Occipital lobe (tissue), 2 donors: ENCODE results near the gene GRIK1. TPM values are rescaled to one million over a fixed set of nuclear protein-coding genes. Genes with fewer than 3 reads are reported as not detected.
"Not testable (repeated sequence)": the region's sequence is repeated elsewhere in the genome, so short reads cannot be mapped to it uniquely, and the experiment has no call there.

Source experiments
- DNase-seq: peaks from one replicate; lab custom pipeline; 2025; lab: John Stamatoyannopoulos, UW
- total RNA-seq: library from RNA; depleted of rRNA; stranded (reverse); fragments of >200 nt; gene quantifications from one replicate; pipeline ENCODE4 v1.2.3, GENCODE V29; 2014

The GRIK1 gene
- total RNA-seq, 1 donor from 2014 or later: 7.5 TPM

DNA sequence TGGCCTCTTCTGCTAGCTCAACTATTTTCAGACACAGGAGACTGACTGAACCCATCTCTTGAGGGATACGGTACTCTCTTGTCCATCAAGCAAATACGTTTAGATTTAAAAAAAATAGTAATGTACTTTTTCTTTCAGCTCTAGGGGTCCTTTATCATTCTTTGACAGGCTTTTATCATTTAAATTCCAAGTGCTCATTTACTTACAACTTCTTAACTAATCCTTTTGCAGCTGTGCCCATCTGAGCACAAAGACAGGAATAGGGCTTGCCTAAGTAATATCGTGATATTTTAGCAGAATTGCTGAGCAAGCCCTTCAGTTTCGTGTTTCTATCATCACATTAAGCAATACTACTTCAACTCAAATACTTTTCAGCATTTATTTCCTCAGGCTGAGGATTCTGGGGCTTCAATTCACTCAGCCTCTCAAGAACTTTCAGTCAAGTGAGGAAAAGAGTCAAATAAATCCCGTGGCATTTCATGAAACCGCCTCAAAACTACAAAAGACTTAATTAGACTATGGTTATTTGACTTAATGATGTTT, 323.5 kb downstream of the GRIK1 start:
- no peak for DNase-seq

DNA sequence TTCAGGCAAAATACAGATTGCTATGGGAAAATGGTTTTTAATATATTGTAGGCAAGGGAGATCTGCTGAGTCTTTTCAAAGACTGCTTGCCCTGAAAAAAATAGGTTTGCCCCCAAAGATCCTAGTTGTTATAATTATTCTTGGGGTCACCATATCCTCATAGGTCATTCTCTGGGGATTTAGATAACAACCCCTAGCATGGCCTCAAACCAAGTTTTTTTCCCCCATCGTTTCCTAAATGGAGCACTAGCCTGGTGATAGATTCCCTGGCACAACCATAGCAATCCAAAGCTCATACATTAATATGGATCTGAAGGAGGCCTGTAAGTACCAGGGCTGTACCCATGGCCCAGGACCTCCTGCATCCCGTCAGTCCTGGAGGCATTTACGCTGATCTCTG, 325.9 kb downstream of the GRIK1 start:
- no peak for DNase-seq

DNA sequence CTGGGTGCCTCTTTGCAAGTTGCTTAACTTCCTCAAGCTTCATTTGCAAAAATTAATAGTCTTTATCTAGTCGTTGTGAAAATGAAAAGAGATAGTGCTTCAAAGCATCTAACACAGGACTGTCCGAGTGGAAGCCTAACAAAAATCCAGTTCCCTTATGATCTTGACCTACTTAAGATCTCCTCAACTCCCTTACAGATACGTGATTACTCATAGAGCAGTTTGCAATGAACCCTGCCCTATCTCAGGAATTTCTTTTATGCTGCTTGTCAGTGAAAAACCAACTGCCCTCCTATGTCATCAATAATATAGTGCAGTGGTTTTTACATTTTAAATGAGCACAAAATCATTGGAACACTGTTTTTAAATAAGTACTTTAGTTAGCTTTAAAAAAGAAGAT, 326.8 kb downstream of the GRIK1 start:
- DNase-seq: no peak

DNA sequence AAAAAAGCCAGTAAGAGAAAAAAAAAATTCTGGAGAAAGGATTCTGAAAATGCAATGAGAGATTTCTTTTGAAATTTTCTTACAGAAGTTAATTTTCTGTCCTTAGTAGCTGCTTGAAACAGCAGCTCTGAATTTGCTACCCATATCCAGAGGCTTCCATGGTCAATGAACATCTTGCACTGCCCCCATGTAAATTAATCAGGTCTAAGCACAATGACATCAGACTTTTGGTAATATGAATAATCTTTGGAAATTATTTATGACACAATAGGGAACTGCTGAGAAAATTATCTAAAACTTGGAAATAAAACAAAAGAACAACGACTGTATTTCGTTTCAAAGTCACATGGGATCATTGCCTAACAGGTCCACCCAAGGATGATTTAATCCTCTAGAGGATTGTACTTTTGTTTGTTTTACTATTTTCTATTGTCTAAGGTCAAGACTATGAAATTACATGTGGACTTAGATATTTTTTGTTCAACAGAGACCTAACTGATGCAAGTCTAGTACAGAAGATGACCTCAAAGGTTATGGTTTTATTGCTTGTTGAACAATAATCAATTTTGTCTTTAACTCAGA, 328.9 kb downstream of the GRIK1 start:
- DNase-seq: no peak

DNA sequence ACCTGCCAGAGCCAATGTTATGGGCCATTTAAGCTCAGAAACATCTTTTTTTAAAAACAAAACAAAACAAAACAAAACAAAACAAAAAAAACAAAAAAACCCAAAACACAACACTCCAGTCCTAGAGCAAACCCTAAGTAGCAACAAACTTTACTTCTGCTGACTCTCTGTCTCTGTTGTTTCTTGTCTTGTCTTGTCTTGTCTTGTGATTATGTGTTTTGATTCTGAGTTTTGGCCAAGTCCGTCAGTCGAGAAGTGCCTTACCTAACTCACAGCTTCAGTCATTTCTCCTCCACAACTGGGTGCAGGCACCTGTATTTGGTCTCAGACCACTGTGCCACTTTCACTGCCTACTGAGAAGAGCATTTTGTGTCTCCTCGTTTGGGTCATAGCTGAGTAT, 333.2 kb downstream of the GRIK1 start:
- DNase-seq: no peak

DNA sequence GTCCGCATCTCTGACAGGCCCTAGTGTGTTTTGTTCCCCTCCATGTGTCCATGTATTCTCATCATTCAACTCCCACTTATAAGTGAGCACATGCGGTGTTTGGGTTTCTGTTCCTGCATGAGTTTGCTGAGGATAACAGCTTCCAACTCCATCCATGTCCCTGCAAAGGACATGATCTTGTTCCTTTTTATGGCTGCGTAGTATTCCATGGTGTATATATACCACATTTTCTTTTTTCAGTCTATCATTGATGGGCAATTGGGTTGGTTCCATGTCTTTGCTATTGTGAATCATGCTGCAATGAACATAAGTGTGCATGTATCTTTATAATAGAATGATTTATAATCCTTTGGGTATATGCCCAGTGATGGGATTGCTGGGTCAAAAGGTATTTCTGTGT, 334.6 kb downstream of the GRIK1 start:
- DNase-seq: not testable (repeated sequence)

DNA sequence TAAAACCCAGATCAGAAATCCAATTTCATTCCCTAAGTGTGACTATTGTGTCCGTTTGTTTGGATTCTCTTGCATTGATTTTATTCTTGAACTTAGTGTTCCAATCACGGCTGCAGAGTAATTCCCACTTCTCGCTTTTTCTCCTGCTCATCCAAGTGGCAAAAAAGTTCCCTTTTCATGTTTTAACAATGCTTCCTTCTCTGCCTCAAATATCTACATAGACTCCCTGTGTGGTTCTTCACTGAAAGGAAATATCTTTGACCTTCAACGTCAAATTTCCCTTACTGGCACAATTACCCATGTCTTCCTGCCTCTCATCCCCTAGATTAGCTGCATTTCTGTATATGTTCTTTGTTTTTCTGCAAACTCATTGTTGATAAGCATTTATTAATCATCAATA, 335.7 kb downstream of the GRIK1 start:
- no peak for DNase-seq

DNA sequence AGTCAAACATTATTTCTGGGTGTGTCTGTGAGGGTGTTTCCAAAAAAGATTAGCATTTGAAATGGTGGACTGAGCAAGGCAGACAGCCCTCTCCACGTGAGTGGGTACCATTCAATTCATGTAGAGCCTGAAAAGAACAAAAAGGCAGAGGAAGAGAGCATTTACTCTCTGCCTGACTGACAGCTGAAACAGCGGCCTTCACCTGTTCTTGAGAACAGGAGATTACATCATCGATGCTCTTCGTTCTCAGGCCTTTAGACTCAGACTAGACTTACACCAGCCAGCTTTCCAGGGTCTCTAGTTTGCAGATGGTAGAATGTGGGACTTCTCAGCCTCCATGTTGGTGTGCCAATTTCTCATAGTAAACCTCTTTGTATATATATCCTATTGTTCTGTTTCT, 338.7 kb downstream of the GRIK1 start:
- no peak for DNase-seq

DNA sequence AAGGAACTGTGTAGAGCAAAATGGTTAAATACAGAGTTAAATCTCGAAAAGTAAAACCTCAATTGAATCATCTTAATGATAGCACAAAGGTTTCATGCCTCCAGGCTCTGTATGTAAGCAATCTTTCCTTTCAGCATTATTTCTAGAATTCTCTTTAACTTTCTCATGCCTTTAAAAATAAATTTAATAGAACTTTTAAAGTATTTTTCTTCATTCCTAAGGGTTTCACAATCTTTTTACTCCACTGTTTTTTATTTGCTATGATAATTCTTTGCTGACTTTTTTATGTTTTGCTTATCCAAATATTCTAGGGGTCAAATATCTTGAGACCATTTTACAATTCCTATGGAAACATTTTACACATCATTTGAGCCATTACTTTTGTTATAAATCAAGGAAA, 353.1 kb downstream of the GRIK1 start:
- DNase-seq: no peak

DNA sequence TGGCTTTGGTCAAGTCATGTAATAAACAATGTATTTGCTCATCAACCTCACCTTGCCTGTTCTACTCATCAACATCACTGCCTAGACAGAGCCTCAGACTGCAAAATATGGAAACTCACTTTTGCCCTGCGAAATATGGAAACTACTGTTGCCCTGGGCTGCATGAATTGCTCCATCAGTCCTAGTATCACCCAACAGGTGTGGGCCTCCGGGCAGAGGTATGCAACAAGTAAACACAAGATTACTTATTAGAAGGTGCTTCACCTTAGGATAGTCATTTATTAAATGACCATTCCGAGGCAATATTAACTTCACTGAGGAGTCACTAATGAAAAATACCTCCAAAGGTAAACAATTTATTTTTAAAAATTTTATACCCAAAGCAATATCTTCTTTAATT, 354.3 kb downstream of the GRIK1 start:
- no peak for DNase-seq

DNA sequence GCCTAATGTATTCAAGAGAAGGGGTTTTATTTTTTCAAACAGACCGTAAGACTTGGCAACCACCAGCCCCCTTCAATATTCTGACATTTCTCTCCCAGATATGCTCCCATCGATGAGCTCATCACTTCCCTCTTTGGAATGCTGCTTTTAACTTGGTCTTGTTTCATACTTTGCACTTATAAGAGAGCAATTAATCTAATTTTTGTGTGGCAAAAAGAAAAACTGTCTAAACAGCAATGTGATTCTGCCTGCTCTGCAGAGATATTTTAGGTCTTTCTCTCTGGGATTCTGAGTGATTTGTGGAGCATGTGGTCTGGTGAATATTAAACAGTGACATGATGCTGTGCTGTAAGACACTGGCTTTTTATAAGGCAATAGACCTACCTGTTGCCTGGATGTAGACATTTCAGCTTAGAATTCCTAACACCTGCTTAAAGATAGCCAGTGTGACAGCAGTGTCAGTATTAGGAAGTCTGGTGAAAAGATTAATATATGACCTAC, 356.3 kb downstream of the GRIK1 start:
- no peak for DNase-seq

DNA sequence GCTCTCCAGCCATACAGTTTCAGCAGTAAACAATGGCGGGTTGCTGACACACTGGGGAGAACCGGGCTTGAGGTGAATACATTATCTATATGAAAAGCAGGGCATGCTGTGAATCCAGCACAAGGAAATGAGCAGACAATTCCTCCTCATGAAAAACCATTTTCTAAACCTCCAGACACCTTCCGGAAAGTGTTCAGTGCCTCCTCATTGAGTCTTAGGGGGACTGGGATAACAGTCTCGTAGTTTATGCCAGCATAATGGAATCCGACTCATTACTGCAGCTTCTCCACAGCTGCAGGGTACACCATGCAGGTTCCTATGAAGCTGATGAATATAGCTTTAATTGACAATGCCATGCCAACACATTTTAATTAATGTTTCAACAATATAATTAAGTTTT, 356.9 kb downstream of the GRIK1 start:
- DNase-seq: no peak

DNA sequence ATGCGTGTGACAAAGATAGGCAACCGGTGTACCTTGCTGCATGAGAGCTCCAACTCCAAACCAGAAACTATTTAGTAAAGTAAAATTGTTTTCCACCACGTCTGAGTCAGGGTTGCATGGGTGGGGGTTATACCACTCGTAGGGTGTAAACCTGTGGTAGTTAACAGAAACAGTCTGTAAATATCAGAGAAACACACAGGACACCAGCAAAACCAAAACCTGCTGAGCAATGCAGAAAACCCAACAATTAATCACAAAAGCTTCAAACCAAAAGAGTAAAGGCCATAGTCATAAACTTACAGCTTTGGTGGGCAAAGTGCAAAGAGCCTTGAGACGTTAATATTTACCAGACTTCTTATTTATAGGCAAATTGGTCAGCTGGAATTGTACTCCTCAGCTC, 358.4 kb downstream of the GRIK1 start:
- no peak for DNase-seq

DNA sequence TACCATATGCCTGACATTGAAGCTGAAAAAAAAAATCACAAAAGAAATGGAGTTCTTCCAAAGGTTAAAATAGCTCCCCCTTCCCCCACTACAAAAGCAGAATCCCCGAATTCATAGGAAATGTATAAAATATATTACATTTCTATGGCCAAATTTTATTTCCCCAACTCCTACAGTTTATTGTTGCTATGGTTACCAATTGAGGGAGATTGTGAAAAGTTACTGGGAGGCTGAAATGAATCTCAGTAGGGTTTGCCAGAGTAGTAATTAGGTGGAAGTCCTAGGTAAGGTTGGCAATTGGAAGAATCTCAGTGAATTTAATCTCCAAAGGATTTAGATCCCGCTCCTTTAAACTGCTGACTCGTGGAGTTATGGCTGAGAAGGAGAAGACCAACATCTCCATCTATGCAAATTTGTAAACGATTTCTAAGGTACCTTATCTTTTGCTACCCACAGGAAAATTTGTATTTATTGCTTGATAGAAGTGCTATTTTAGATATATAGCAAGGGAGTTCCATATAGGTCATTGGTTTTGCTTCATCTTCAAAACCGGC, 359.0 kb downstream of the GRIK1 start:
- DNase-seq: no peak

DNA sequence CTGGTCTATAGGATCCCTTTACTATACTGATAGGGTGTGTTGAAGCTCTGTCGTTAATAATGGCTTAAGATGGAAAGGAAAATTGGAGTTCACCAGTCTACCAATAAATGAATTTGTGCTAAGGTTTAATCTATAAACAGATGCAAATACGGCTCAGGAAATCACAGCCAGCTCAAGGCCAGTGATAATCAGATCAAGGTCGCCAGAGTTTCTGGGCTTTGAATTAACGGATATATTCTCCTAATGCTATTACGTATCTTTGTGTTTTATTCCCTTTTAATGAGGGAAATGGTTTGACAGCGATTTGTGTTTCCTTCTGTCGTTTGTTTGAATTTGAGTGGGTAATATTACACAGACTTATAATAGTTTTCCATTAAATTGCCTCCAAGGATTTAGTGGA, 361.5 kb downstream of the GRIK1 start:
- DNase-seq: no peak

DNA sequence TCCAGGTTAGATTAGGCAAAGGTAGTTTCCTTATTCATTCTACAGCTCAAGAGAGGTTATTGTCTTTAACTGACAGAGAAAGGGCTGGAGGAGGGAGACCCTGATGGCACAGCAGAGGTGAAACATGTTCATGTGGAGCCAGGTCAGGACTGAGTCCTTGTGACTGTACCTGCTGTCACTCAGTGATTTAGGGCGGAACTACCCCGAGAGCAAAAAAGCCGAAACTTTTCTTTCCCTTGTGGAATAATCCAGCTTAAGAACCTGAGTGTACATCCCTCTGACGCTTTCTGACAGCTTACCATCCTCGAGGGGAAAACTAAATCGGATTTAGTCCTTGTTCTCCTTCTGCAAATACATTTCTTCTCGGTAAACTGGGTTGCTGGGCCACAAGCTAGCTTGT, 367.8 kb downstream of the GRIK1 start:
- DNase-seq: no peak

DNA sequence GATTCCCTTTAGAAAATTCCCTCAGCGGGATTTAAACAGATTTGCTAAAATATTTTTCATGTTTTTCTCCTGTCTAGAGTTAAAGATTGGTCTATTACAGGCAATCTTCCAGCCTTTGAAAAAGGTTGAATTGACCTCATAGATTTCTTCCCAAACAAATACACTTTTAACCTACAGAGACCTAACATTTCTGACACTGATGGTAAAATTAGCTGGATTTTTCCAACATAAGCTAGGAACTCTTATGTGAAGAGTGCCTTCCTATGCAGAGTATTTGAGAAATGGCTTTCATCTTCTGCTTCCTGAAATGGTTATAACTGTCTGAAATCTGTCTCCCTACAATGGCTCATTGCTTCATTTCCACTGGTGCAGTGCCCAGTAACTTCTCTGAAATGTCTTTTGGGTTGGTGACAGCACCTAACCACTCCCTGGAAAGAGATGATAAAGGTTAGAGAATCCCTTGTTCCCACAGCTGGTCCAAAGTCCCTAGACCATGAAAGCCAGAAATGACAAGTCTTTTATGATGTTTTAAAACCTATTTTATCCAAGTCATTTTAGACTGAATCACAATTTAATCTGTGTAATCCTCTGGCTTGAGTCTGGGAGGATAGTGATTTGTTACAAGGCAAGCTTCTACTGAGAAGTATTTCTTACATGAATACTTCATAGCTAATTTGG, 371.6 kb downstream of the GRIK1 start:
- DNase-seq: no peak

DNA sequence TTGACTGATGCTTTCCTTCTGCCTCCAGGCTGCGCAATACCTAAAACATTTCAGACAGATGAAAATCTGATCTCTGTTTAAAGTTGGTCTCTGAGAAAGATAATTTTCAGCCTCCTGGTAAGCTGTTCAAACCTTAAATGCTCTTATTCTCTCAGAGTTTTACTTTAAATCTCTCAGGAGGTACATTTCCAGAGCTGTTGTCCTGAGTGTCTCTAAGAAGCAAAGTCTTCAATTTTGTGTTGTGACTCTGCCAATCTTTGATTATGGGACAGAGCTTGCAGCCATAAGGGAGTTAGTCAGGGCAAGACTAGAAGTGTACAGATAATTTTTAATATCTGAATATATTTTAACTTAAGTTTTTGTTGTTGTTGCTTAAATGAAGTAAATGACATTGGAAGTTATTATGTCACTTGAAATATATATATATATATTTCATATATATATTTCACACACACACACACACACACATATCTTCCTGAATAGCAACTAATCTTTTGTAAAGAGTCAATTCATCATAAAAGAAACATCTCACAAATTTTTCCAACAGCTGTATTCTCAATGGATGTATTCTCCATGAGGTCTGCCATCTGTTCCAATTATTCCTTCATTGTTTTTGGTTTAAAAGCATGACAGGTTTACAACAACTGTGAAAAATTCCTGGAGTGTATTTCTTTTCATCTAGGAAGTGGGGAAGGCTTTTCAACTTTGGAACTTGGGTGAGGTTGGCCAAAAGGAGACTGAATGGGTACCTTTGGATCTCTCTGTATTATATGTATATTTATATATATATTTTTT, 381.7 kb downstream of the GRIK1 start:
- no peak for DNase-seq

DNA sequence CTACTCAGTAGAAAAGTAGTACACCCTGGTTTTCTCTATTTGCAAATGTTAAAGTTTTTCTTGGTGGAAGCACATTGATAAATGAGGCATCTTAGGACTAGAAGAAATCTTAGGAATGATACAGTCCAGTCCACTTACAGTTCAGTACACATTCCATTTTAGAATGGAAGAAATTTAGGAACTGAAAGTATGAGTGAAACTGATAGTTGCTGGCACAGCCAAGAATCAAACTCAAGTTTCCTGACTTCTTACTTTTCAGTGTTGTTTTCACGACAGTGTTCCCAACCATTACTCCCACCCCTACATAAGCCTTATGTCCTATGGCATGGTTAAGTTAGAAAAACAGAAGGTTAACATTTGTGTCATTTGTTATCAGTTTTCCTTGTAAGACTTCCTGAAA, 382.6 kb downstream of the GRIK1 start:
- no peak for DNase-seq

DNA sequence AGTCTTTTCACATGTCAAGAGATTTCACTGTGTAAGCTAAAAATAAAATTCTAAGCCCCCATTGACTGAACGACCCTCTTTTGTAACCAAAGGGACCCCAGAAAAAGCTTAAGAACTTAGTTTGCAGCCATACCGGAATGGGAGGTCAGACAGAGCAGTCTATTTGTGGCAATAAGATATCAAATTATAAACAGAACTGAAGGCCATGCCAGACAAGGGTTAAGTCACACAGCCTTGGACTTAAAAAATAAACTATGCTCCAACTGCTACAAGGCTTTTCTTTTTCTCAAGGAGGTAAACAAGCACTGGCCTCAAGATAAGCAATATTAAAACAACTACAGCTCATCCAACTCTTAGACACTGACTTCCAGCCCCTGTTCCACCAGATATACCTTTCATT, 384.2 kb downstream of the GRIK1 start:
- no peak for DNase-seq

DNA sequence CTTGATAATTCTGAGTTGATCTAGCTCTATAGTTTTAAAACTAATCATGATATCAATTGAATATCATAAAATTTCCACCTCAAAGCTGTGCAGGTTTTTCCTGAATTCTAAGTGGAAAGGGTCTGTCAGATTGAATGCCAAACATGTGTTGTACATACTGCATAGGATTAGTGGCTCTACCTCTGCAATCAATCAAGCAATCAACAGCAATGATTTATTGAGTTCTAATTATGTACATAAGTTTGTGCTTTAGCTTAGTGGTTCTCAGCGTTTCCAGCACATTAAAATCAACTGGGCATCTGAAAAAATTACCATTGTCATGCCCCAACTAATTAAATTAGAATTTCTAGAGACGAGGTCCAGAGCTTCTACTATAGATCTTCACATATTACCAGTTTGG, 389.6 kb downstream of the GRIK1 start:
- DNase-seq: no peak

DNA sequence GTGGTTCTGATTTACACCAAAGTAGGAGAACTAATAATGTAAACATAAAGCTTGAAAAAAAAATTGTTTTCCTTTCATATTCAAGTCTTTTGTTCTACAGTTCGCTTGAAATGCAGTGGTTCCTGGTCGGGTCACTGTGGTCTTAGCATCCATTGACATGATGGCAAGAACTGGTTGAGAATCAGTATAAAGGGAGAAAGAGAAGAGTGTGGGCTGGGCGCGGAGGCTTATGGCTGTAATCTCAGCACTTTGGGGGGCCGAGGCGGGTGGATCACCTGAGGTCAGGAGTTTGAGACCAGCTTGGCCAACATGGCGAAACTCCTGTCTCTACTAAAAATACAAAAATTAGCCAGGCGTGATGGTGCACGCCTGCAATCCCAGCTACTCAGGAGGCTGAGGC, 390.2 kb downstream of the GRIK1 start:
- DNase-seq: no peak
